Left forelimb (tissue), 1 donor: ENCODE data around the gene SLC35A2.

Experiments
- DNase-seq: peaks from one replicate; pipeline ENCODE4 v3.0.0-alpha.2; 2018; ENCODE audit warnings: low spot score

Gene SLC35A2

DNA sequence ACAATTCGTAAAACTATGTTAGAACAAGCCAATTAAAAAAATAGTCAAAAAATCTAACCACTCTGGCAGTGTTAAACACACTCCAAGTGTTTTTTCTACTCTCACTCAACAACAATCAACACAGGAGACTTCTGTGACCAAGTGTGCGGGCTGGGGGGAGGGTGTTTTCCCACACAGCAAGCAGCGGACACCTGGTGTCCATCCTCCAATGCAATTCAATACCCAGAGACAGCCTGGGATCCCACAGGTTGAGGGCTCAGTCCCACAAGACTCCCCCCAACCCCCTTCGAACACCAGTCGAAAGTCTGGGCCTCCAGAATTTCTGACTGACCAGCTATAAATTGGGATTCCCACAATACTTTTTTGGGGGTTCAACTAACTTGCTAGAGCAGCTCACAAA, 15.7 kb upstream of the SLC35A2 start:
- DNase-seq: no peak

DNA sequence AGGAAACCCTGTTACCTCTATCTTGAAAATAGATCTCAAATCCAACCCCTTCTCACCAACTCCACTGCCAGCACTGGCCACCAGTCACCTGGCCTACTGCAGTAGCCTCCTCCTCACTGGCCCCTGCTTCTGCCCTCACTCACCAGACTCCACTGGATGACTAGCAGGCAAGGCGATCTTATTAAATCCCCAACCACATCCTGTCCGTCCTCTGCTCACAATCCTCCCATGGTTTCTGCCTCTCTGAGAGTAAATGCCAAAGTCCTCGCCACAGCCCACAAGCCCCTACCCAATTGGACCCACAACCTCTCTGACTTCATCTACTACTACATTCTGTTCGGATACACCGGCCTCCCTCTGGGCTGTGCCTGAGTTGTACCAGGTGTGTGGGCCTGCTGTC, 12.8 kb upstream of the SLC35A2 start:
- no peak for DNase-seq

DNA sequence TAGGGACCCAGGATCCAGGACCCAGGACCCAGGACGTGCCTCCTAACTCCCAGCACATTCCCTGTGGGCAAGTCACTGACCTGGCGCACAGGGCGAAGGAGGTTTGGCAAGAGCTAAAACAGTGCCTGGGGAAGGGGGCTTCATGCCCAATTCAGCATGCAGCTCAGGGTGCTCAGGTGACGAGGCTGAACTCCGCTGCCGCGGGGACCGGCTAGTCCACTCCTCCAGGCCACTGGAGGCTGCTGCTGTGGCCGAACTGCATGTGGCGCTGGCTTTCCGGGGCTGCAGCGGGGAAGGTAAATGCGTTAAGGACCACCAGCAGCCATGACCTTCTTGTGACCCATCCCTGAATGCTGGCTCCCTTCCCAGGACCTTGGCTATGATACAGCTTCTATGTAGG, 12.3 kb upstream of the SLC35A2 start:
- no peak for DNase-seq

DNA sequence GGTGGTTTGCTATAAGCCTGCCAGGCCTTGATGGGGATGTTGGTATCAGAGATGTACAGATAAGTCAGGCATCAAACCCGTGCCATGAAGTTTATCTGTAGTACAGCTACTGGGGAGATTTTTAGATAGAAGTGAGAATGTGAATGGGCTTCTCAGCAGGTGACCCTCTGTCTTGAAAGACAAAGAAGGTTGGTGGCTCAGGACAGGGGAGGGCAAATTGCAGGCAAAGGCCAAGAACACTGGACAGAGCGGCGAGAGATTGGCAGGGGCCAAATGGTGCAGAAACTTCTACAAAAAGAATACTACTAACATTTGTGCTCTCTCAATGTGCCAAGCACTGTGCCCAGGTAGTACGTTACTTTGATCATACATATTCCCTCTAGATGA, 9.3 kb upstream of the SLC35A2 start:
- DNase-seq: no peak

DNA sequence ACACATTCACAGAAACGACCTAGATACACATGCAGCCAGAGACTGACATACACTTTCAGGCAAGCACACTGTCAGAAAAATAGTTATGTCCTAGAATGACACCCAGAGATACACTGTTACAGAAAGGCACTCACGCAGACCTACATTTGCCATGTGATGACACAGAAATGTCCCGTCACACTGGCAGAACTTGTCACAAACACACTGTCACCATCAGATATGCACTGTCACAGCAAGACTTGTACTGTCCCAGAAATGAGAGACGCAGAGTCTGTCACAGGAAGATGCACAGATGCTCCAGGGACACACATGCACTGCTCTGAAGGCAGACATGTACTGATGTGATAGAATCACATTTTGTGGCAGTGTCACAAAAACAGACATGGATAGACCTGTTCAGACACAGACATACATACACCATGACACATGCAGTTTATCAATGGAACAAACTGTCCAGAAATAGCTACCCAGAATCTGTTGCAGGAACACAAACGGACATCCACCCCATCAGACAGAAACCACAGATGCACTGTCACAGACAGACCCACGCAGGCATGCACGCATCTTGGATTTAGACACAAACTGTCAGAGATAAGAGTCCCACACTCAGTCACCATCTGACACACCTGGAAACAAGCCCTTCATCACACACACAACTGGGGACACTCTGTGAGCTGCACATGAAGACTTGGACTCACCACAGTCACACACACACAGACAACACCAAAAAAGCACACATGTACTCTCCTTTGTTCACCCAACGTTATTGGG, 8.7 kb upstream of the SLC35A2 start:
- no peak for DNase-seq

GRCh38 chrX:48919360-48919841, 8.0 kb upstream of the SLC35A2 start:
- no peak for DNase-seq

DNA sequence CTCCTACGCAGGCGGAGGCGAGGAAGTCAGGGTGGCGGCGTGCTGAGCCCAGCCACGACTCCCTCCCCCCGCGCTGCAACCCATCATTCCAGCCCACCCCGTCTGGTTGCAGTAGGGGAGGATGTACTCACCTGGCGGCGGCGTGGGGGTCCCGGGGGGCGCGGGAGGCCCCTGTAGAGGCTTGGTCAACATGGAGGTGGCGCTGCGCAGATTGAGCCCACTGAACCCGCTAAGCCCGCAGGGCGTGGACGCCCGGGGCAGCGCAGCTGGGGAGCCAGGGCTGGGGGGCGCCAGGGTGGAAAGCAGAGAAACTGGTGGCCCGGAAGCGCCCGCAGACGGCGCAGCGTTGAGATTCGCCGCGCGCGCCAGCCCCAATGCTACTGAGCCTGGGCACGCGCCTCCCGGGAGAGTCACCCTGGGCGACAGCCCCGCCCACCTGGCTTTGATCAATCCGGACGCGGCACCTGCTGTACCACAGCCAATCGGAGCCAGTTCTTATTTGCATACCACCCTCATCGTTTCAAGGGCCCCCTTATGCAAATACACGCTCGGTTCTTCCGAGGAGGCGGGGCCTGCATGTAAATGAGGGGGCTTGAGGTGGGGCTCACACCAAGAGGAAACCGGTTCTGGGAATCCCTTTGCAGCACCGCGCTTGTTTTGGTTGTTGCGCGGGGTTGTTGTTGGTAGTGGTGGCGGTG, 7.3 kb upstream of the SLC35A2 start, which contains the start of gene PIM2:
Gene PIM2 (minus strand): TSS at position 382 of the 698 bp plus-strand sequence. CDS start 190 bp downstream, at position 192.
- DNase-seq: peak; percentile 74

DNA sequence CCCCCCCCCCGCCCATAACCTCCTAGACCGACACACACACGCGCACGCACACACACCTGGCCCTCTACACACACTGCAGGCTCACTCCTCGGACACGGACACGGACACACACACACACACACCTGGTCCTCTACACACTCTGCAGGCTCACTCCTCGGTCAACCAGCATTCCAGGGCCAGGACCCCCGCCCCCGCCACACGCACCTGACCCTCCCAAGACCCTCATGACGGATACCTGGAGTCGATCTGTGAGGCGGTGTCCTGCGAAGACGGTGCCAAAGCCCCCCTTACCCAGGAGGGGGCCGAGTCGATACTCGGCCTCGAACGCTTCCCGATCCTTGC, 6.8 kb upstream of the SLC35A2 start:
- DNase-seq: no peak

- peak; percentile 85 for DNase-seq
Measured at GRCh38 chrX:48917139-48918001, 5.9 kb upstream of the SLC35A2 start.

- no peak for DNase-seq
Measured at GRCh38 chrX:48914593-48915493, 3.4 kb upstream of the SLC35A2 start.

- no peak for DNase-seq
Measured at GRCh38 chrX:48913605-48914366, 2.3 kb upstream of the SLC35A2 start.

DNA sequence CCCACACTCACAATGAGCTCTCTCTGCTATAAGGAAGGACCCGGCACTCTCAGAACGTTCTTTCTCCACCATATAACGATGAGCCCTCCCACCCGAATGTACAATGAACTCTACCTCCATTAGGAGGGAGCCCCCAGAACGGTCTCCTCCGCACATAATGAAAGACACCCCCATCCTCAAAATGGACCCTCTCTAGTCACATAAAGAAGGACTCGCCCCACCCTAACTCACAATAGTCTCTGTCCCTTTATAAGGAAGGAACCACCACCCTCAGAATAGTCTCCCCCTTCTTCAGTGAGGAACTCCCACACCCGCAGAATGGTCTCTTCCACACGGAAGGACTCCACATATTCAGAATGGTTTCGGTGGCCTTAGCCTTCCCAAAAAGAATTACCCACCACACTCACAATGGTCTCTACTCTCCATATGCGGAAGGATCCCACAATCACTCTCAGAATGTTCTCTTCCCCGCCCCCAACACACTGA, 477 bp downstream of the SLC35A2 start:
- no peak for DNase-seq

DNA sequence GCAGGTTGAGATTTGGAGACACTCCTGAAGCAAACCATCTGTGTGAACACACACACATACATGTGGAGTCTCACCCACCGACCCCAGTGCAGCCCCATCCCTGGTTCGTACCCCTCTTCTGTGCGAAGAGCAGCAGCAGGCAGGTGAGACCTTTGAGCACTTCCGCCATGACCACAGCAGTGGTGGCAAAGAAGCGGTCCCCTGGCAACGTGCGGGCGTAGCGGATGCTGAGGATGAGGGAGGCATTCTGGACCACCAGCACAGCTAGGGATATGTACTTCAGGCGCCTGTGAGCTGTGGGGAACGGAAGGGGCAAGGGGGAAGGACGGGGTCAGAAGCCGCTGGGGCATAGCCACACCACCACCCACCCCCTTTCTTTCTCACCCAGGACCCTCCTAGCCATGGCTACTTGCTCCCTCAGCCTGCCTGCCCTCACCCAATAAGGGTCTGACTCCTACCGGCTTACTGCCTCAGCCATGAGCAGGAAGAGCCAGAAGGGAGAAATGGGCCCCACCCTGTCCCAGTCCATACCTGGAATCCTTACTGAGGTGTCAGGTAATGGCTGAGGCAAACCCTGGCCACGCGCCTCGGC, 1.6 kb downstream of the SLC35A2 start:
- DNase-seq: no peak

DNA sequence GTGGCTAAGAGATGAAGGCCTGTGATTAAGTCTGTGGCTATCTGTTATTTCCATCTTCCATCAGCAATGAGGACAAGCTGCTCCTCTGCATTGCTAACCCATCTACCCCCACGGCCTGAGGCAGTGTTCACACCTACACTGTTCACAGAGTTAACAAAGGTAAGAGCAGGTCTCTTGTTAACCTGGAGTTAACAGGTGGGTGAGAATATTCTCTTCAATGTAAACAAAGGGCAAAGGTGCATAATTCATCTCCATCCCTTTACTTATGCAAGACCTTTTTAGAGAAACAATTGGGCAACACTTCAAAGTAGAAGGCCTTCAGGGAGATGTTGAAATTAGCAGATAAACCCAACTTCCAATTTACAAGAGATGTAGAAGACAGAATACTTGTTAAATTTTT, 2.8 kb downstream of the SLC35A2 start:
- DNase-seq: no peak

GRCh38 chrX:48905090-48905790, 6.2 kb downstream of the SLC35A2 start:
- no peak for DNase-seq

DNA sequence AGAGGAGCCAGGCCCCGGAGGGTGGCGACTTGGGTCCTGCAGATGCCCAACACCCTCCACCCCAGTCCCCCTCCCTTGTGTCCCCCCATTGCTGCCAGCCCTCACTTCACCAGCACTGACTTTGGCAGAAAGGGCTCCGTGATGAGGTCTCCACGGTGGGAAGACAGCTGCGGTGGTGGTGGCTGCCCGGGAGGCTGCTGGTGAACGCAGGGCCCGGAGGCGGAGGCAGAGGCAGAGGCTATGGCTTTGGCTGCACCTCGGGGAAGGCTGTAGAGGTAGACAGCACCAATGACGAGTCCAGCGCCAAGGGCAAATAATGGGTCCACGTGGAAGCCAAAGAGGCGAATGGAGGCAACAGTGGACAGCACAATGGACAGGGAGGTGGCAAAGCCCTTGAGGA, 6.8 kb downstream of the SLC35A2 start:
- DNase-seq: no peak

DNA sequence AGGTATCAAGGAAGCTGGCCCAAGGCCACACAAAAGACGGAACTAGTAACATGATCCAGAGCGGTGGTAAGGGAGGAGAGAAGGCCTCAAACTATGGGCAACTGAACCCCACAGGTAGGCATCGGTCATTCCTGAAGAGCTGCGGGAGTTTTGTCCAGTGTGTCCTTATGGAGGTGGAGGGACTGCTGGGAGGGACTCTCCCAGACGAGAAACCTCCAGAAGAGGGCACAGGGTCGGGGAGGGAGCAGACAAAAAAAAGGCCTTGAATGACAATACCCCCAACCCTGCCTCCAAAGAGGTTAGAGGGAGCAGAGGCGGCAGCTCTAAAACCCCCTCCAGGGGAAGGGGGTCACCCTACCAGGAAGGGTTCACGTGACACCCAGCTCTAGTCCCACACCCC, 7.3 kb downstream of the SLC35A2 start:
- DNase-seq: no peak

GRCh38 chrX:48903290-48903689, 8.2 kb downstream of the SLC35A2 start:
- no peak for DNase-seq

DNA sequence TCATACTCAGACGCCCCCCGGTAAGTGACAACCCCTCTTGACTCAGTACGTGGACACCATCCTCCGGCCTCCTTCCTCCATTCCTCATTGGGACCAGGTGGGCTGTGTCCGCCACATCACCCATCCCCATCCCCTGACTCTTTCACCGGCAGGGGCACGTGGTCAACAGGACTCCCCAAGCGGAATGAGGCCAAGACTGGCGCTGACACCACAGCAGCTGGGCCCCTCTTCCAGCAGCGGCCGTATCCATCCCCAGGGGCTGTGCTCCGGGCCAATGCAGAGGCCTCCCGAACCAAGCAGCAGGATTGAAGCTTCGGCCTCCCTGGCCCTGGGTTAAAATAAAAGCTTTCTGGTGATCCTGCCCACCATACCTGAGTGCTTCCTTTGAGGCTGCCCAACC, 8.7 kb downstream of the SLC35A2 start:
- DNase-seq: no peak

DNA sequence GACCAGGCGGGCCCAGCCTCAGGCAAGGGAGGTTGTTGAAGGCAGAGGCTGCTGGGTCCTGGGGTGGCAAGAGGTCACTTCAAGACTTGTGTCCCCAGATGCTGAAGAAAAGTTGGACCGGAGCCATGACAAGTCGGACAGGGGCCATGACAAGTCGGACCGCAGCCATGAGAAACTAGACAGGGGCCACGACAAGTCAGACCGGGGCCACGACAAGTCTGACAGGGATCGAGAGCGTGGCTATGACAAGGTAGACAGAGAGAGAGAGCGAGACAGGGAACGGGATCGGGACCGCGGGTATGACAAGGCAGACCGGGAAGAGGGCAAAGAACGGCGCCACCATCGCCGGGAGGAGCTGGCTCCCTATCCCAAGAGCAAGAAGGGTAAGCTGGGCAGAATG, 9.3 kb downstream of the SLC35A2 start:
- no peak for DNase-seq
